B cell (primary cell): ENCODE data around the gene IGLL5. TPM values are rescaled to one million over a fixed set of nuclear protein-coding genes. Genes with fewer than 3 reads are reported as not detected.

Experiments
- ATAC-seq: fragments of 200-7000 bp; cut with Tn5 transposase; one replicate; pipeline ENCODE4 v1.10.0; 2021; ENCODE audit warnings: low read depth, mild to moderate bottlenecking, moderate number of reproducible peaks, moderate library complexity
- CTCF ChIA-PET: fragments of 350-600 bp; sonication (Branson Sonifier 250); formaldehyde crosslinking; loops from one replicate; lab custom pipeline; 2021; ENCODE audit warnings: antibody characterized with exemption, inconsistent platforms; lab: Charles Lee
- POLR2A ChIA-PET: fragments of 350-600 bp; sonication (Branson Sonifier 250); formaldehyde crosslinking; loops from one replicate; lab custom pipeline; 2021; ENCODE audit warnings: antibody characterized with exemption; lab: Charles Lee
- DNase-seq: peaks from one replicate; pipeline ENCODE4 v3.0.0; 2013
- H2AFZ ChIP-seq: 2 replicates; pipeline ENCODE4 v1.6.1; 2012; ENCODE audit warnings: mild to moderate bottlenecking, low read depth, low read length; ENCODE audit not compliant: insufficient read depth, poor library complexity, severe bottlenecking
- H3K27ac ChIP-seq, 2 donors: 1 replicate in 1 of 2; 2 replicates in 1 of 2; pipeline ENCODE4 v1.5.1; 2012 to 2013; ENCODE audit warnings: low read length in 2 of 2, mild to moderate bottlenecking in 2 of 2, moderate library complexity in 1 of 2
- H3K27me3 ChIP-seq, 4 experiments: fragments of 200-600 bp in 1 of 4; sonication (generic) in 1 of 4; replicated peaks in 1 of 4; 1 replicate in 2 of 4; 2 replicates in 2 of 4; pipeline versions ENCODE4 v1.6.1 to v1.7.0; 2013 to 2016; ENCODE audit warnings: low read length in 3 of 4, mild to moderate bottlenecking in 2 of 4, mixed read lengths in 1 of 4, moderate library complexity in 1 of 4; ENCODE audit not compliant: insufficient read depth in 4 of 4, control insufficient read depth in 3 of 4; ENCODE audit errors: control extremely low read depth in 1 of 4
- H3K36me3 ChIP-seq, 2 experiments: replicated peaks in 1 of 2; 1 replicate in 1 of 2; 2 replicates in 1 of 2; pipeline versions ENCODE4 v1.6.1 to v1.7.1; 2013; ENCODE audit warnings: low read length in 1 of 2; ENCODE audit not compliant: insufficient read depth in 2 of 2, control insufficient read depth in 1 of 2; ENCODE audit errors: control extremely low read depth in 1 of 2, extremely low read depth in 1 of 2
- H3K4me1 ChIP-seq, 2 donors: fragments of 200-600 bp in 1 of 2; sonication (generic) in 1 of 2; 1 replicate in 1 of 2; 2 replicates in 1 of 2; pipeline versions ENCODE4 v1.5.1 to v1.6.1; 2013 to 2017; ENCODE audit warnings: low read length in 2 of 2; ENCODE audit not compliant: control insufficient read depth in 2 of 2, insufficient read depth in 2 of 2
- H3K4me2 ChIP-seq: replicated peaks from 2 replicates; pipeline ENCODE3; 2012; ENCODE audit warnings: mild to moderate bottlenecking, low read depth, low read length; ENCODE audit not compliant: poor library complexity, severe bottlenecking
- H3K4me3 ChIP-seq, 5 experiments: fragments of 200-600 bp in 1 of 5; sonication (generic) in 1 of 5; 1 replicate in 3 of 5; 2 replicates in 2 of 5; pipeline versions ENCODE4 v1.5.1 to v1.7.0; 2011 to 2016; ENCODE audit warnings: low read length in 4 of 5, mild to moderate bottlenecking in 4 of 5, low read depth in 2 of 5, control low read depth in 1 of 5, moderate library complexity in 1 of 5; ENCODE audit not compliant: insufficient read depth in 1 of 5; ENCODE audit errors: control extremely low read depth in 1 of 5, extremely low read depth in 1 of 5
- H3K79me2 ChIP-seq: fragments of 200-600 bp; sonication (generic); one replicate; pipeline ENCODE4 v1.6.0; 2016; ENCODE audit warnings: low read length; ENCODE audit not compliant: control insufficient read depth, insufficient read depth
- H3K9ac ChIP-seq: fragments of 200-600 bp; sonication (generic); 2 replicates; pipeline ENCODE4 v1.6.1; 2017; ENCODE audit warnings: mild to moderate bottlenecking, low read length, moderate library complexity
- H3K9me3 ChIP-seq, 3 donors: one replicate each; pipeline versions ENCODE4 v1.6.1 to v1.7.1; 2013; ENCODE audit warnings: low read length in 2 of 3; ENCODE audit not compliant: control insufficient read depth in 2 of 3, insufficient read depth in 1 of 3; ENCODE audit errors: control extremely low read depth in 1 of 3
- H4K20me1 ChIP-seq: 2 replicates; pipeline ENCODE4 v1.6.0; 2012; ENCODE audit warnings: mild to moderate bottlenecking, low read length; ENCODE audit not compliant: insufficient read depth, control insufficient read depth, poor library complexity, severe bottlenecking
- H3K27ac Mint-ChIP-seq: one replicate; pipeline ENCODE4 v1.8.0; 2021; ENCODE audit warnings: mixed read lengths
- H3K27me3 Mint-ChIP-seq: one replicate; pipeline ENCODE4 v1.8.0; 2021; ENCODE audit warnings: mixed read lengths
- H3K4me1 Mint-ChIP-seq: one replicate; pipeline ENCODE4 v1.8.0; 2021; ENCODE audit warnings: mixed read lengths
- H3K4me3 Mint-ChIP-seq: one replicate; pipeline ENCODE4 v1.8.0; 2021; ENCODE audit warnings: mixed read lengths
- H3K9me3 Mint-ChIP-seq: one replicate; pipeline ENCODE4 v1.8.0; 2022; ENCODE audit warnings: mixed read lengths; ENCODE audit not compliant: insufficient read depth
- CTCF ChIP-seq: fragments of 200-600 bp; IDR thresholded peaks from one replicate; pipeline ENCODE4 v1.8.0; 2022; ENCODE audit warnings: antibody characterized with exemption, mild to moderate bottlenecking
- EZH2 ChIP-seq: IDR thresholded peaks from 2 replicates; pipeline ENCODE4 v1.6.1; 2012; ENCODE audit warnings: borderline replicate concordance, low read depth, mild to moderate bottlenecking, moderate library complexity, low read length; ENCODE audit not compliant: insufficient read depth, poor library complexity, severe bottlenecking
- WGBS: methylation state at CpG from one replicate; pipeline ENCODE4 v1.1.5; 2013; ENCODE audit warnings: missing lambda C conversion rate; ENCODE audit not compliant: insufficient coverage; 5-methylcytosine and 5-hydroxymethylcytosine counted together
- intact Hi-C: fragments of 100-400 bp; cut with micrococcal nuclease; formaldehyde crosslinking; loops from one replicate; pipeline ENCODE4 v1.10.0; 2022
- polyA plus RNA-seq: library from polyadenylated mRNA; depleted of rRNA; stranded (reverse); fragments of >200 nt; gene quantifications from 2 replicates; pipeline ENCODE4 v1.2.3, GENCODE V29; 2012
- total RNA-seq, 2 donors: library from RNA; stranded (reverse); fragments of 120-200 nt in 1 of 2; gene quantifications; 1 replicate in 1 of 2; 2 replicates in 1 of 2; pipeline versions ENCODE4 v1.2.3 to v1.2.4, GENCODE V29; 2013 to 2022

IGLL5 gene
- total and polyA plus RNA-seq, 2 donors (not counting 1 experiment from before 2014, with no cell fraction given), result 39.8 to 365 TPM

GRCh38 chr22:22942511-22943329 is 55.1 kb downstream of the IGLL5 start:
- no peaks in the 10 kb centered on the region for H4K20me1 ChIP-seq
- H3K9me3 ChIP-seq, result peaks cover 0 to 11% (median 0%) of the 10 kb centered on the region in 3 donors
- Mint-ChIP-seq H3K4me3 (peak overlapping the region; percentile 51), H3K27ac (peak overlapping the region; percentile 83), H3K9me3 (no peaks in the 10 kb centered on the region), H3K27me3 (no peaks in the 10 kb centered on the region), H3K4me1 (peaks cover 86% of the 10 kb centered on the region)
- peak overlapping the region; percentile 56 for H3K4me2 ChIP-seq
- H3K36me3 ChIP-seq, result no peaks in the 10 kb centered on the region
- H3K27ac ChIP-seq, result peak overlapping the region; percentile 66 to 79
- CTCF ChIA-PET, result interaction anchor here (0.6 to 7.8 kb wide), 32 partner anchors 11 to 785 kb away, joined by 3 to 102 read pairs (median 4); no protein-coding TSS in a partner anchor
- no peaks in the 10 kb centered on the region for H3K27me3 ChIP-seq
- intact Hi-C loops, result loop anchor here (1.0 kb wide), 2 partner anchors 12 to 94 kb away; no protein-coding TSS in a partner anchor
- WGBS, result 36% methylated on average over 9 of the region's 12 CpGs
- TF ChIP-seq CTCF (peak; percentile 83), EZH2 (no peak)
- peak; percentile 66 for ATAC-seq
- peaks cover 92 to 96% of the 10 kb centered on the region in 2 donors for H3K4me1 ChIP-seq
- H3K79me2 ChIP-seq, result peaks cover 52% of the 10 kb centered on the region
- DNase-seq, result peak; percentile 89
- H2AFZ ChIP-seq, result no peak overlapping the region
- peak overlapping the region; percentile 3 for H3K9ac ChIP-seq
- POLR2A ChIA-PET, result interaction anchor here (0.5 to 4.0 kb wide), 11 partner anchors 8 to 1074 kb away, joined by 3 to 15 read pairs (median 5); no protein-coding TSS in a partner anchor
- H3K4me3 ChIP-seq, result peak overlapping the region in 1 of 5 experiments; percentile 5
